CD4-positive, alpha-beta T cell treated with Interleukin-4 for 1 hour (primary cell): ENCODE measurements around the gene NYNRIN.
"Not testable (repeated sequence)": the region's sequence is repeated elsewhere in the genome, so short reads cannot be mapped to it uniquely, and the experiment has no call there.

Source experiments
- DNase-seq, 2 donors: peaks; one replicate each; pipeline ENCODE4 v3.0.0-alpha.2; 2020 to 2022

The NYNRIN gene

GRCh38 chr14:24369907-24370687 is 28.7 kb upstream of the NYNRIN start:
- no peak for DNase-seq

- no peak for DNase-seq
Measured at GRCh38 chr14:24370748-24371147, 28.1 kb upstream of the NYNRIN start.

- not testable (repeated sequence) for DNase-seq
Measured at GRCh38 chr14:24371605-24372004, 27.2 kb upstream of the NYNRIN start.

GRCh38 chr14:24372701-24373416 is 25.9 kb upstream of the NYNRIN start:
- no peak for DNase-seq

- no peak for DNase-seq
Measured at GRCh38 chr14:24376448-24377070, 22.2 kb upstream of the NYNRIN start.

- DNase-seq = no peak
Measured at GRCh38 chr14:24377126-24377525, 21.7 kb upstream of the NYNRIN start.

DNA sequence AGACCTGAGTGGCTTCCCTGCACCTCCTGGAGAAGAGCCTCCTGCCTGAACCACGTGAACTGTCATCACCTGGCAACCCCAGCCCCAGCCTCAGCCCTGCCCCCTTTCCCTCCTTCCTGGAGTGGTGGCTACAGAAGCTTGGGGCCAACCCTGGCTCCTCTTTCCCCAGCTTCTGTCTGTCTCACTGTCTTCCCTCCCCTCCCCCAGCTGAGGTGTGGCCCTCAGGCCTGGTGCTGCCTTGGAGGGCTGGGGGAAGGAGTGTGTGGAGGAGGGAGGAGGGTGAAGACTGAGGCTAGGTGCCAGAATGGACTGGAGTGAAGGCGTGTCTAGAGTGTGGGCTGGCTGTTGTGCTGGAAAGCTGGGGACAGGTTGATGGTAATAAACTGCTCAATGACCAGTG is 21.1 kb upstream of the NYNRIN start:
- DNase-seq = no peak

DNA sequence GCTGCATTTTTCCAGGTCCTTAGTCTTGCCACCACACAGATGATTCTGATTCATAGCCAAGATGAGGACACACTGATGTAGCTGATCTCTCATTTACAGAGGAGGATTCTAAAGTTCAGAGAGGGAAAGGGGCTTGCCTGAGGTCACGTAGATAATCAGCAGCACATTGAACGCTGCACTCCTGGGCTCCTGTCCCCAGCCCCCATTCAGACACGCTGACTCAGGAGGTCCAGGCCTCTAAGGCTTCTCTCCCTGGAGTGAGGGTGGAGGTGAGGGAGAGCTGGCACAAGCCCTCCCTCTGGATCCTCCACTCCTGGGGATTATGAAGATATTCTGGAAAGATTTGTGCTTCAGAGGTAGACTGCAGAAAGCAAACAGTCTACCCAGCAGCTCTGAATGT is 20.5 kb upstream of the NYNRIN start:
- no peak for DNase-seq

- DNase-seq = no peak
Measured at GRCh38 chr14:24378981-24379906, 19.6 kb upstream of the NYNRIN start.

- no peak for DNase-seq
Measured at GRCh38 chr14:24379907-24380730, 18.7 kb upstream of the NYNRIN start.

GRCh38 chr14:24381363-24382063 is 17.3 kb upstream of the NYNRIN start:
- DNase-seq = no peak

DNA sequence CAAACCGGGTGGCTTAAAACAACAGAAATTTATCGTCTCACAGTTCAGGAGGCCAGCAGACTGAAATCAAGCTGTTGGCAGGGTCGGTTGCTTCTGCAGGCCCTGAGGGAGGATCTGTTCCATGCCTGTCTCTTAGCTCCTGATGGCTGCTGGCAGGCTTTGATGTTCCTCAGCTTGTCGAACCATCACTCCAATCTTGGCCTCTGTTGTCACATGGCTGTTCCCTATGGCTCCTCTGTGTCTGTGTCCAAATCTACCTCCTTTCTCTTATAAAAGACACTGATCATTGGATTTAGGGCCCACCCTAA is 16.8 kb upstream of the NYNRIN start:
- no peak for DNase-seq

DNA sequence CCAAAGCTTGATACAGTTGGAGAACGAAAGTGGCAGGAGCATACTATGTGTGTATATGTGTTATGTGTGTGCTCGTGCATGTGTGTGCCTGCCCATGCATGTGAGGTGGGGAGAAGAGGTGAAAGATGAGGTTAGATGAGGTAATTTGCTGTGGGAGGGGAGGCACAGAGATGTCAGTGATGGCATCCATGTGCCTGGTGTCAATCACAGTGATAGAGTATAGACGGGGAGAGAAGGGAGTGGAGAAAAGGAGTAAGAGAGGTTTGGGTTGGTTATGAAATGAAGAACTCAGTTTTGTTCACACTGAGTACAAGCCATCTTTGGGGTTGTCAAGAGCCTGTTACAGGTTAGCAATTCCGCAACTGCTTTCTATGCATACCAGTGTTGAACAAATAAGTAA is 14.6 kb upstream of the NYNRIN start:
- no peak for DNase-seq

GRCh38 chr14:24385524-24385923 is 13.3 kb upstream of the NYNRIN start:
- DNase-seq = no peak

GRCh38 chr14:24387009-24387345 is 11.8 kb upstream of the NYNRIN start:
- DNase-seq = no peak

- DNase-seq = not testable (repeated sequence)
Measured at GRCh38 chr14:24387579-24387978, 11.2 kb upstream of the NYNRIN start.

DNA sequence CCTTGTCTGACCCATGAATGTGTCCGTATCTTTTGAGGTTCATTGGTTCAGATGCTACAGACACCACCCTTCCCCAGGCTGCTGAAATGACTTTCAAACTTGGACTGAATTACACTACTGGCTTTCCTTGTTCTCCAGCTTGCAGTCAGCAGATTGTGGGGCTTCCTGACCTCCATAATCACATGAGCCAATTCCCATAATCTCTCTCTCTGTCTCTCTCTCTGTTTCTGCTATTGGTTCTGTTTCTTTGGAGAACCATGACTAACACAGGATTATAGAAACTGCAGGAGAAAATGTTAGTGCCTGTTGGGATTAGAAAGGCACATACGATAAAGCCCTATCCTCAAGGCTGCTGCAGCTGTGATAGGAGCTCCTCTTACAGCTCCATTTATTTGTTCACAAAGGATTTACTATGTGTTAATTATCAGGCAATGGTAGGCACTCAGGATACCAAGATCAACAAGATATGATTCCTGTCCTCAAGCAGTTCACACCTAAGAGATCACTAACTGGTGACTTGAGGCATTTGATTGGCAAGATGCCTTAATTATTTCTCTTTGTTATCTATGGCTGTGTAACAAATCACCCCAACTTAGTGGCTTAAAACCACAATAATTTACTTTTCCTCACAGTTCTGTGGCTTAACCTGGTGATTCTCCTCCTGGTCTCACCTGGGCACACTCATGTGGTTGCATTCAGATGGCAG is 10.2 kb upstream of the NYNRIN start:
- DNase-seq = no peak

- no peak for DNase-seq
Measured at GRCh38 chr14:24389226-24389848, 9.5 kb upstream of the NYNRIN start.

DNA sequence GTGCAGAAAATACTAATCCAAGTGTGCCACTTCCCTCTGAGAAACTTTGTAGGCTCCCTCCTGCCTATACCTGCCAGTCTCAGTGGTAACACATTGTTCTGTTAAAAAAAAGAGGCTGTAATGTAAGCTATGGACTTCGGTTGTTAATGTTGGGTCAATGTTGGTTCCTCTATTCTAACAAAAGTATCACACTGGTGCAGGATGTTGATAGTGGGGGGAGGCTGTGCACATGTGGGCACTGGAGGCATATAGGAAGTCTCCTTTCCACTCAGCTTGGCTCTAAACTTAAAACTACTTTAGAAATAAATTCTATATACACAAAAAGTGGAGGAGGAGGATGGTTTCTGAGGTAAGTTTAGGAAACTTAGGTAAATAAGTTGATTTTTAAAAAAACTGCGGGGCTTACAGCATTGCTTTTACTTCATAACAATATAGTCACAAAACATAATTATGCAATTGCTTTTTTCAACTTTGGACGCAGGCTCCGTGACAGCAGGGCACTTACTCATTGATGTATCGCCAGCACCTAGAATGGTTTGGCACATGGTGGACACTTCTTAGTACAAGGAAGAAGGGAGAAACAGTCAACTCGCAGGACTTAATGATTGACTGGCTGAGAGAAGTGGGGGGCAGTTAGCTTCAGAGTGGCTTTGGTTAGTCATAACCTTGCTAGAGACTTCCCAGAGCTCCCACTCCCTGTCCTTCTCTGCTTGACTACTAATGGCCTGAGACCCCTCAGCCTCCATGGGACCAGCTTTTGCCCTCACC is 7.9 kb upstream of the NYNRIN start:
- DNase-seq = no peak
